ENCODE results near the gene FBXO42.

FBXO42 gene

GRCh38 chr1:16321176-16321867, 31.0 kb downstream of the FBXO42 start:
- no peak for DNase-seq

GRCh38 chr1:16318555-16318954, 33.7 kb downstream of the FBXO42 start:
- DNase-seq = no peak

GRCh38 chr1:16315437-16315836, 36.8 kb downstream of the FBXO42 start:
- no peak for DNase-seq

- DNase-seq = no peak
Observed at GRCh38 chr1:16307222-16307621, 45.1 kb downstream of the FBXO42 start.

GRCh38 chr1:16302709-16303627, 49.3 kb downstream of the FBXO42 start:
- DNase-seq = no peak

- no peak for DNase-seq
Observed at GRCh38 chr1:16300436-16300835, 51.8 kb downstream of the FBXO42 start.

- no peak for DNase-seq
Observed at GRCh38 chr1:16298653-16299052, 53.6 kb downstream of the FBXO42 start.

- DNase-seq = no peak
Observed at GRCh38 chr1:16296643-16297042, 55.6 kb downstream of the FBXO42 start.

GRCh38 chr1:16294219-16295212, 57.8 kb downstream of the FBXO42 start:
- no peak for DNase-seq

- DNase-seq = no peak
Observed at GRCh38 chr1:16293538-16293937, 58.7 kb downstream of the FBXO42 start.

- DNase-seq = no peak
Observed at GRCh38 chr1:16292739-16293138, 59.5 kb downstream of the FBXO42 start.

- no peak for DNase-seq
Observed at GRCh38 chr1:16289959-16290358, 62.3 kb downstream of the FBXO42 start.

GRCh38 chr1:16286122-16286521, 66.2 kb downstream of the FBXO42 start:
- DNase-seq = no peak

GRCh38 chr1:16281765-16282164, 70.5 kb downstream of the FBXO42 start:
- DNase-seq = no peak

GRCh38 chr1:16279186-16279585, 73.1 kb downstream of the FBXO42 start:
- DNase-seq = no peak

- no peak for DNase-seq
Observed at GRCh38 chr1:16276302-16277030, 75.8 kb downstream of the FBXO42 start.

- DNase-seq = no peak
Observed at GRCh38 chr1:16275591-16275990, 76.7 kb downstream of the FBXO42 start.

GRCh38 chr1:16267690-16268180, 84.5 kb downstream of the FBXO42 start:
- no peak for DNase-seq

- DNase-seq = no peak
Observed at GRCh38 chr1:16266411-16267118, 85.7 kb downstream of the FBXO42 start.

GRCh38 chr1:16262067-16262466, 90.2 kb downstream of the FBXO42 start:
- no peak for DNase-seq

- no peak for DNase-seq
Observed at GRCh38 chr1:16260814-16261213, 91.5 kb downstream of the FBXO42 start.
